NCI-H345 treated with DMSO at 0.1 percent for 48 hours (cell line): Measurements from ENCODE around the gene PACRG.

Experiments used
- DNase-seq: peaks from one replicate; lab custom pipeline; 2025; ENCODE audit not compliant: unreplicated experiment; lab: John Stamatoyannopoulos, UW

Gene PACRG

GRCh38 chr6:163192591-163192990 is 464.8 kb downstream of the PACRG start:
- no peak for DNase-seq

DNA sequence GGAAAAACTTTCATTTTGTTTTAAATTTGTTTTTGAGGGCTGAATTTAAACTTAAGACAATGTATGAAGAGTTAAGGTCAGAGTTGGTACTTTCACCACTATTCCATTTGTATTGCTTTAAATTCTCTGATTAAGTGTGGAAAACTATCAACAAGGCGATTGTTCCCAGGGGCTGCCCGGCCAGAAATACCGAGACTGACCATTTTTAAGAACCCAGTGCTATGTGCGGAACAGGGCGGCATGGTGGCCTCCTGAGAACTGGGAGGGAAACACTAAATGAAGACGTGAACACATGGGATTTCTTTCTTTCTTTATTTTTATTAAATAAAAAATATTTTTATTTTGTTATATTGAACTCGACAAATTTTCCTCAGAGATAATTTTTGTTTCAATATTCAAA is 465.6 kb downstream of the PACRG start:
- DNase-seq: no peak

DNA sequence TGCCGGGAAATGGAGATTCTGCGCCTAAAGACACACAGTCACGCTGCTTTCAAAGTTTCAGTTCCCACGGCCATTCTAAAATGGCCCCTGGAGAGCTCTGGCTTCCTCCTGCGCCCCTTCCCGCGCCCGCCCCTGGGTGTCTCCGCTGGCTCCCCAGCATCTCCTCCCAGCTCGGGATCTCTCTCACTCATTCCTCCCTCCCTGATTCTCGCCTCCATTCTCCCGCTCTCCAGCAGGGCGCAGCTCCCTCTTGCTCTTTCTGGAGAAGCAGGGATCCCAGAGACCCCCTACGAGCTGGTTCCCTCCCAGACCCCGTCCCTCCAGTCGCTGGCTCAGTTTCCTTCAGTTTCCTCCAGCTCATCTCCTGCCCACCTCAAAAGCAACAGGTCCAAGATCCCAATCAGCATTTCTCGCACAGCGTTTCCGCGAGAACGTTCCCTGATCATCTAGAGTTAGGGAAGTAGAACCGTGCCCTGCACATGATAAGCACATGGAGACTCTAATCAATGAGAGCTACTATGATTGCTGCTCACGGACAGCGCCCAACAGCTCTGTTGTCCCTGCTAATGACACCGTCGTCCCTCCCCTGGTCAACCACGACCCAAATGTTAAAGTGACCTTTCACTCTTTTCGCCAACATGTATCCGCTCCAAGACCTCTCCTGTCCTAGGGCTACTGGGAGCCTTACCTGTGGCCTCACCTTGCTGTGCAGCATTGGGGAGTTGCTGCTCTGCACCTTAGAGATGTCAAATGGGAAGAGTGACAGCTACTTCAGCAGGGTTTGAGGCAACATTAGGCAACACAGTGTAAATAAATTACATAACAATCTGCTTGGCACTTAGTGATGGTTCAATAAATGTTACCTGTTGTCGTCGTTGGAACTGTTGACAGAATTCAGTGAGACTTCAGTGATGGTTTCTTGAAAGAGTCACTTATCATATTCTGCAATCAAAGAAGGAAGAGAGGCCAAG is 468.2 kb downstream of the PACRG start:
- DNase-seq: no peak

- no peak for DNase-seq
Measured at GRCh38 chr6:163197839-163198238, 470.1 kb downstream of the PACRG start.

- no peak for DNase-seq
Measured at GRCh38 chr6:163198396-163198795, 470.6 kb downstream of the PACRG start.

- DNase-seq: no peak
Measured at GRCh38 chr6:163199371-163199770, 471.6 kb downstream of the PACRG start.

DNA sequence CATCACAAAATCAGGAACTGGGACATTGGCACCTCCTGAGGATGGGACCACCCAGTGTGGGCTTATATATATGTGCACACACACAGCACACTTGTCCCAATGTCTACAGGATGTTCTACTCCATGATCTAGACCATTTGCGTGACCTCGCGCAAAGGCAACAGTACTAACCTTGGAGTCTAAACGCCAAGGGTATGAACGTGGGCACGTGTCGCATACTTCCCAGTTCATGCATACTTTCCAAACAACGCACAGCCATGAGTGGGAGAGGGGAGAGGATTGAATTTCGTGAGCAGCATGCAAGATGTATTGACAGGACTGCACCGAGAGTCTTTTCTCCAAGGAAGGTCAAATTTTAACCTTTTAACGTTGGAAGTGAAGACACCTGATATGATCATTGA is 472.5 kb downstream of the PACRG start:
- no peak for DNase-seq

- DNase-seq: no peak
Measured at GRCh38 chr6:163200694-163201093, 472.9 kb downstream of the PACRG start.

- DNase-seq: no peak
Measured at GRCh38 chr6:163201855-163202254, 474.1 kb downstream of the PACRG start.

DNA sequence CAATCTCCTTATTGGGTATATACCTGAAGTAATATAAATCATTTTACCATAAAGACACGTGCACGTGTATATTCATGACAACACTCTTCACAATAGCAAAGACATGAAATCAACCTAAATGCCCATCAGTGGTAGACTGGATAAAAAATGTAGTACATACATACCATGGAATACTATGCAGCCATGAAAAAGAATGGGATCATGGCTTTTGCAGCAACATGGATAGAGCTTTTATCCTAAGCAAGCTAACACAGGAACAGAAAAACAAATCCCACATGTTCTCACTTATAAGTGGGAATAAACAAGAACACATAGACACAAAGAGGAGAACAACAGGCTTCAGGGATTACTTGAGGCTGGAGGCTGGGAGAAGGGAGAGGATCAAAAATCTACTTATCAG is 478.4 kb downstream of the PACRG start:
- DNase-seq: no peak

DNA sequence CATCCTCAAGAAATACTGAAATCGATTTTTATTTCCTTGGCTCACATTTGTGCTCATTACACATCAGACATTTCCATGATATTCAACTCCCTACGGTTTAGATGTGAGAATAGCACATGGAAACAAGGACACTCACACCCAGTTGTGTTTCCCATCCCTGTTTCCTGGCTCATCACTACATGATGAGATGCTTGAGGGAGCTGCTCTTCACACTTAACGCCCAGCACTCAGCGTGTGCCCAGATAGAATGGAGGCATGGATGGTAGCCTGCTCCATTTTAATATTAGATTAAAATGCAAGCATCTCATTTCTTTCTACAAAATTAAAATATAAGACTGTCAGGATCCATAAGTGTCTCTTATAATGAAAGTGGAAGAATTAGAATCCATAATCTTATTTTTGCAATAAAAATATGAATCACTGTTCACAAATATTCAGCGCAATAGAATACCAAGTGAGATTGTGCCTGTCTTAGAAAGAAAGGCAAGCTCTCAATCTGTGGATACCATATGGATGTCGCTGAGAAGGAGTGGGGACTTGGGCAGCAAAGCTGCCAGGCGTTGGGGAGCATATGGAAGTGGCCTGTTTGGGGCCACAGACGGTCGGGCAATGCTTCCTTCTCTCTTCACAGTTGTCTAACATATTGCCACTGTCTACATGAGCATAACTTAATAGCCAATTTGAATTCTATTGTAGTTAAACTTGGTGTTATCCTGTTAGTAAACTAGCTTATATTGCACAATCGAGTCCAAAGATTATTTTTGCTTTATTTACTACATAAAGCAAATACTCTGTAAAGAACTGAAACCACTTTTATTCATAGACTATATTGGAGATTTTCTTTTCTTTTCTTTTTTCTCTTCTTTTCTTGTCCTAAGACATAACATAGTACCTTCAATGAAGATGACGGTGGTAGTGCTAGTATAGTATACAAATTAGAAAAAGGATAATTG is 479.9 kb downstream of the PACRG start:
- DNase-seq: no peak

GRCh38 chr6:163209005-163209404 is 481.2 kb downstream of the PACRG start:
- DNase-seq: no peak

DNA sequence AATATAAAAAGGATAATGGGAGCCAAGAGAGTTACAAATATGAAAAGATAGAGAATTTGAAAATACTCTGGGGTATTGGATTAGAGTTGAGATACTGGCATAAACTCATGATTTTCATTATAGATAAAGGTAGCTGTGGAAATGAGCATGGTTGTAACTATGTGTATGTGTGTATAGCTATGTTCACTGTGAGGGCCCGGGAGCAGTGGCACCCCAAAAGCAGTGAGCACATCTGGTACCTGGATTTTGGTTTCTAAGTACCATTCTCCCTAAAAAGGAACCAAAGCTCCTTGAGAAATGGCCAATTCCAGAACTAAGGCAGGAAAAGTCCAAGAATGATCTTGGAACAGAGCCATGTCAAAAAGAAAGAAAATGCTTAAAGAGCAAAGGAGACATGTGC is 484.3 kb downstream of the PACRG start:
- DNase-seq: no peak

DNA sequence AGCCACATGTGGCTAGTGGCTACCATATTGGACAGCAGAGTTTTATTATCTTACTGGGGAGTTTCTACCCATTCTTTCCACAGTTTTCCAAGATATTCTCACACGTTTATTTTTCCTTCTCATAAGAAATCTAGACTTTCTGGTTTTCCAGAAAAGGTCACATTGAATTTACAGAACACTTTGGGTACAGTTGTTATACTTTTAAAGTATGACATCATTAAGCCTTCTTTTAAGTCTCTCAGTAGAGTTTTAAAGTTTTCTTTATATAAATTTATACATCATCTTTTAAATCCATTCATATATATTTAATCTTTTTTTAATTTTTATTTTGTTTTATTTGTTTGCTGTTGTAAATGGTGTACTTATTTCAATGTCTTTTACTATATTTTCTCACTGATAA is 486.5 kb downstream of the PACRG start:
- DNase-seq: no peak

GRCh38 chr6:163218361-163218894 is 490.7 kb downstream of the PACRG start:
- DNase-seq: no peak

DNA sequence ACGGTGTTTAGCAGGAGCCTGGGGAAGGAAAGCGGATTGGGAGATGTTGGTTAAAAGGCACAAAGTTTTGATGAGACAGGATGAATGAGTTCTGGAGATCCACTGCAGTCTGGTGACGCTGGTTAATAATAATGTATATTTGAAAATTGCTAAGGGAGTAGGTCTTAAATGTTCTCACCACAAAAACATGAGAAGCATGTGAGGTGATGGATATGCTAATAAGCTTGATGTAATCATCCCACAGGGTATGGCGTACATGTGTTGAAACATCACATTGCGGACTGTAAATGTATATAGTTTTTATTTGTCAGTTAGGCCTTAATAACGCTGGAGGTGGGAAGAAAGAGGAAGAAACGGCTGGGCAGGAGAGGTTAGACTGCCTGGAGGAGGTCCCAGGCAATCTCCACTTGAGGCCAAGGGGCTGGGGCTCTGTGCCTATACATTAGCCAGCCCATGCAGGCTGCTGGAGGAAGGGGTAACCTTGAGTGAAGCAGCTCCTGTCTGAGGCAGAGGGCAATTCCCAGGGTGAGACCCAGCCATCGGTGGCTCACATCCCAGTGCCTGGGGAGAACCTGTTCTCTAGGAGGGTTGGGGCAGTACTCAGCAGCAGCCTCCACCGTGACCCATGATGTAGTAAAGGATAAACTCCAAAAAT is 498.5 kb downstream of the PACRG start:
- DNase-seq: no peak

DNA sequence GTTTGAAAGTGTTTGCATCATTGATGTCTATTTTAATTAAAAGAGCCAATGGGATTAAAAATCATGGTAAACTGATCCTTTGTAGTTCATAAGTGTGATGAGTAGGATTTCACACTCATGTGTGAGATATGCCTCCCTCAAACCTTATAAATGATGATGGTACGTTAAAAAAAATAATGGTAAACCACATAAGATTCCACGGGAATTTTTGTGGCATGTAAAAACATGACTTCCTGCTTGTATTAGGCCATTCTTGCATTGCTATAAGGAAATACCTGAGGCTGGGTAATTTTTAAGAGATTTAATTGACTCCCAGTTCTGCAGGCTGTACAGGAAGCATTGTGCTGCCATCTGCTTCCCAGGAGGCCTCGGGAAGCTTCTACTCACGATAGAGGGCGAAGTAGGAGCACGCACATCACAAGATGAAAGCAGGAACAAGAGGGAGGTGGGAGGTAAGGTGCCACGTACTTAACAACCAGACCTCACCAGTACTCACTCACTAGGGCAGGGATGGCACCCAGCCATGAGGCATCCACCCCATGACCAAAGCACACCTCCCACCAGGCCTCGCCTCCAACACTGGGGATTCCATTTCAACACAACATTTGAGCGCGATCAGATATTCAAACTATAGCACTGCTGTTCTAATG is 499.2 kb downstream of the PACRG start:
- no peak for DNase-seq

DNA sequence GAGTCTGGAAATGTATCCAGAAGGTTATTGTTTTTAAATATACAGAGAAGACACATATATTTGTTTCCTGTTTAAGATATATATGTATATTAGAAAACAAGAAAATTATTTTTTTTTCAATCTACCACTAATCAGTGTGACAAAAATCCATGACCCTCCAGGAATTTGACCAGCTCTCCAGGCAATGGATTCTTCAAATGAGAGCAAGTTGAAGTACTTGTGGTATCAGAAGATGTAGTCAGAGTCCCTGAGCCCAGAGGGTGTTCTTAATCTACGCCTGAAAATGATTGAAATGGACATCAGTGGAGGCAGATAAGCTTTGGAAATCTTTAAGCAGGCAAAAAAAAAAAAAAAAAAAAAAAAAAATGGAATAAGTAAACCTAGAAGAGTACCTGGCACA is 500.3 kb downstream of the PACRG start:
- DNase-seq: no peak

GRCh38 chr6:163229050-163229449 is 501.3 kb downstream of the PACRG start:
- DNase-seq: no peak

DNA sequence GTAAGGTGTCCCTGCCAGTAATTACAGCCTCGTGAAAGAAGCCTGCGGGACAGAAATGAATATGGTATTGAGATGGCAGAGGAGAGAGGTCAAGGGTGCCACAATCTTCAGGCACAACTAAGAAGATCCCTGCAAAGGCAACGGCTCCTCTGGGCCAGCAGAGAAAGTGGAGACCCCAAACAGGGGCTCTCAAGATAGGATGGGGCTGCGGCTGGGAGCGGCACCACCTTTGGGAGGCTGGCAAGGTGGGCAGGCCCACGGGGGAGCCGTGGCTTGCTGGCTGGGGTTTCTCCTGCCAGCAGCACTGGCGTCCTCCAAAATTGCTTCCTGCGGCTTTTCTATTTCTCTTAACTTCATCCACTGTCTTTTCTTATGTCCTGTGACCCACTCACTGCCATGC is 503.1 kb downstream of the PACRG start:
- no peak for DNase-seq
